Measurements from ENCODE around the gene PCNA.

DNA sequence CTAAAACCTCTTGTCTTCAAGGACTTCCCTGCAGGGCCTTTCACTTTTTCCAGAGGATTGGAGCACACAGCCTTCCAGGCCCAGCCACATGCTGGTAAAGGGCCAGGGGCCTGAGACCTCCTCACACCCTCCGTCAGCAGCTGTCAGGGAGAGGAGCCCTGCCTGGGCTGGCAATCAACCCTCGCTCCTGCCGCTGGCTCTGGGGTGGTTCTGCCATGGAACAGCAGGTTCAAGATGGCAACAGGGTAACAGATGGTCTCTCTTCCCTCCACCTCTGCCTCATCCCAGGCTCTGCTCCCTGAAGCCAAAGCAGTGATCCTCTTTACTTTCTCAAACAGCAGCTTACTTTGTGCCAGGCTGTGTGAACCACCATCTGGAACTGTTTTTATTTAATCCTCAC lies 23.8 kb downstream of the PCNA start:
- TF ChIP-seq, protein P1, sequence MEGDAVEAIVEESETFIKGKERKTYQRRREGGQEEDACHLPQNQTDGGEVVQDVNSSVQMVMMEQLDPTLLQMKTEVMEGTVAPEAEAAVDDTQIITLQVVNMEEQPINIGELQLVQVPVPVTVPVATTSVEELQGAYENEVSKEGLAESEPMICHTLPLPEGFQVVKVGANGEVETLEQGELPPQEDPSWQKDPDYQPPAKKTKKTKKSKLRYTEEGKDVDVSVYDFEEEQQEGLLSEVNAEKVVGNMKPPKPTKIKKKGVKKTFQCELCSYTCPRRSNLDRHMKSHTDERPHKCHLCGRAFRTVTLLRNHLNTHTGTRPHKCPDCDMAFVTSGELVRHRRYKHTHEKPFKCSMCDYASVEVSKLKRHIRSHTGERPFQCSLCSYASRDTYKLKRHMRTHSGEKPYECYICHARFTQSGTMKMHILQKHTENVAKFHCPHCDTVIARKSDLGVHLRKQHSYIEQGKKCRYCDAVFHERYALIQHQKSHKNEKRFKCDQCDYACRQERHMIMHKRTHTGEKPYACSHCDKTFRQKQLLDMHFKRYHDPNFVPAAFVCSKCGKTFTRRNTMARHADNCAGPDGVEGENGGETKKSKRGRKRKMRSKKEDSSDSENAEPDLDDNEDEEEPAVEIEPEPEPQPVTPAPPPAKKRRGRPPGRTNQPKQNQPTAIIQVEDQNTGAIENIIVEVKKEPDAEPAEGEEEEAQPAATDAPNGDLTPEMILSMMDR (IDR thresholded peaks at IDR 0.05) = no peak
- TF ChIP-seq POLR2A (IDR thresholded peaks at IDR 0.05) = no peak

Data from lower leg skin (tissue), 3 donors.